Measurements from ENCODE around the gene SAMD4B.

Gene SAMD4B

GRCh38 chr19:39345956-39346355, 3.7 kb downstream of the SAMD4B start:
- peaks cover 12% of the 10 kb centered on the region for H3K4me1 ChIP-seq (ENCODE audit: low read length)
- no peaks in the 10 kb centered on the region for H4K20me1 ChIP-seq (ENCODE audit: insufficient read depth, low read length)
- H3F3A ChIP-seq (ENCODE audit: insufficient read depth, low read length), result no peaks in the 10 kb centered on the region; the same call in 1 of the 2 replicates
- peaks cover 78% of the 10 kb centered on the region for H3K79me2 ChIP-seq (ENCODE audit: low read length)
- no peak for DNase-seq
- no peaks in the 10 kb centered on the region for H3K9me3 ChIP-seq (replicated peaks; ENCODE audit: insufficient read depth, low read length)
- H2AFZ ChIP-seq (ENCODE audit: low read length), result no peak overlapping the region
- no peaks in the 10 kb centered on the region for H3K27me3 ChIP-seq (replicated peaks; ENCODE audit: insufficient read depth, low read length)
- no peak overlapping the region for H3K27ac ChIP-seq (ENCODE audit: low read length)
- H3K9ac ChIP-seq (ENCODE audit: low read length), result no peak overlapping the region
- TF ChIP-seq EZH2phosphoT487 (IDR thresholded peaks at IDR 0.05; ENCODE audit: low read length) (no peak), CTCF (IDR thresholded peaks at IDR 0.05; ENCODE audit: low read length) (no peak; the same call in 1 of the 2 replicates), EZH2 (optimal IDR thresholded peaks at IDR 0.05; ENCODE audit: low read depth, low read length) (no peak)
- H3K4me2 ChIP-seq (ENCODE audit: low read depth, low read length), result no peak overlapping the region
- H3K4me3 ChIP-seq (ENCODE audit: low read length), result no peak overlapping the region
- no peaks in the 10 kb centered on the region for H3K36me3 ChIP-seq (replicated peaks; ENCODE audit: insufficient read depth, low read length)
- H3K9me2 ChIP-seq (replicated peaks; ENCODE audit: insufficient read depth, low read length), result no peaks in the 10 kb centered on the region

DNA sequence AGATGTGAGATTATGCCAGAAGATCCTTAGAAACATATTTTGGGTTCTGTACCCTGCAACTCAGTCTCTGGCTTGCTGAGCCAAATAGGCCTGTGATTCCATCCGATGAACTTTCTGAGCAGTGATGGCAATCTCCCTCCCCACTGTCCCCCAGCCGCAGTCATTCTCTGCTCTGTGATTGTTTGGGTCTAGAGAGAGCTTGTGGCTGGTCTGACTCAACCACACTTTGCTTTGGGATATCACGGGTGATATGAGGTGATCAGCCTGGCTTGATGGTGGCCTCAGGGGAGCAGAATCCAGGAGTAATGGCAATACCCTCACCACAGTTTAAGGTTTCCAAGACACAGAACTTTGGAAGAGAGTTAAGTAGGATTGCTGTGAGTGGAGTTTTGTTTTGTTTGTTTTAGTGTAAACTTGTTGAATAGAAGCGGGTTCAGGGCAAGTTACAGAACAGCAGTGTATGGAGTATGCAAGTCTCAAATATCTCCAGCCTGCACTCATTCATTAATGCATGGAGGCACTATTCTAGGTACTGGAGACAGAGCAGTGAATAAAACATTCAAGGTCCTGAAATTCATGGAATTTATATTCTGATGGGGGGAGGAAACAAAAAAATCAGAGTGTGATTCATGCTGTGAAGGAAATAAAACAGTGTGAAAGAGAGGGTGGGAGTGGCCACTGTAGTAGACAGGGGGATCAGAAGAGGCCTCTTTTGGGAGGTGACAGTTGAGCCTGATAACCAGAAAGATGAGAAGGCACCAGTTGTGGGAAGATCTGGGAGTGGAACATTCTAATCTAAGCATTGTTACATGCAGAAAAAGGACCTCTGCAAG, 5.3 kb downstream of the SAMD4B start:
- Histone ChIP-seq H3K4me1 (ENCODE audit: low read length) (peaks cover 23% of the 10 kb centered on the region), H3K27me3 (replicated peaks; ENCODE audit: insufficient read depth, low read length) (no peaks in the 10 kb centered on the region), H3K36me3 (replicated peaks; ENCODE audit: insufficient read depth, low read length) (no peaks in the 10 kb centered on the region), H3K79me2 (ENCODE audit: low read length) (peaks cover 83% of the 10 kb centered on the region), H3K9me3 (replicated peaks; ENCODE audit: insufficient read depth, low read length) (no peaks in the 10 kb centered on the region), H3K4me3 (ENCODE audit: low read length) (no peak overlapping the region), H3K9ac (ENCODE audit: low read length) (no peak overlapping the region), H4K20me1 (ENCODE audit: insufficient read depth, low read length) (no peaks in the 10 kb centered on the region), H3K4me2 (ENCODE audit: low read depth, low read length) (no peak overlapping the region), H3F3A (ENCODE audit: insufficient read depth, low read length) (peaks cover 10% of the 10 kb centered on the region), H3K27ac (ENCODE audit: low read length) (no peak overlapping the region), H3K9me2 (replicated peaks; ENCODE audit: insufficient read depth, low read length) (no peaks in the 10 kb centered on the region), H2AFZ (ENCODE audit: low read length) (no peak overlapping the region)
- TF ChIP-seq EZH2 (optimal IDR thresholded peaks at IDR 0.05; ENCODE audit: low read depth, low read length) (no peak), EZH2phosphoT487 (IDR thresholded peaks at IDR 0.05; ENCODE audit: low read length) (no peak), CTCF (IDR thresholded peaks at IDR 0.05; ENCODE audit: low read length) (no peak)
- no peak for DNase-seq

DNA sequence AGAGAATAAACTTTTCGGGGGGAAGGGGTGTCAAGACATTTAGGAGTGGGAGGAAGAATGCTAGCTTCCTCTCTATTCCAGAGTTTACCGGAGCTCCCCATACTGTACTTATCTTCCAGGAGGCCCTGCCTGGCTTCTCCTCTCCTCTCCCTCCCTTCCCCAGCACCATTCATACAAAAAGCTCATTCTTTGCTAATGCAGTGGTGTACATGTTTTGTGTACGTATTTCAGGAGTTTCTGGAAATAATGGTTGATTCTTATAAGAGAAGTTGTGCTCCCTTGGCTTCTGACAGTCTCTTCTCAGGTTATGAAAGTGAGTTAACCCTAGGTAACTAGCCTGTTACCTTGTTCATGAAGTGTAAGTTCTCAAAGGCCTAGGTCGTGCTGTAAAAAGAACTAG, 7.1 kb downstream of the SAMD4B start:
- no peaks in the 10 kb centered on the region for H3K9me2 ChIP-seq (replicated peaks; ENCODE audit: insufficient read depth, low read length)
- H3K4me3 ChIP-seq (ENCODE audit: low read length), result no peak overlapping the region
- peaks cover 15% of the 10 kb centered on the region for H3K4me1 ChIP-seq (ENCODE audit: low read length)
- H2AFZ ChIP-seq (ENCODE audit: low read length), result no peak overlapping the region
- TF ChIP-seq CTCF (IDR thresholded peaks at IDR 0.05; ENCODE audit: low read length) (no peak), EZH2 (optimal IDR thresholded peaks at IDR 0.05; ENCODE audit: low read depth, low read length) (no peak), EZH2phosphoT487 (IDR thresholded peaks at IDR 0.05; ENCODE audit: low read length) (no peak)
- H3K36me3 ChIP-seq (replicated peaks; ENCODE audit: insufficient read depth, low read length), result no peaks in the 10 kb centered on the region
- H3K27ac ChIP-seq (ENCODE audit: low read length), result no peak overlapping the region
- no peak overlapping the region for H3K4me2 ChIP-seq (ENCODE audit: low read depth, low read length)
- no peak for DNase-seq
- H3K9me3 ChIP-seq (replicated peaks; ENCODE audit: insufficient read depth, low read length), result no peaks in the 10 kb centered on the region
- no peaks in the 10 kb centered on the region for H3K27me3 ChIP-seq (replicated peaks; ENCODE audit: insufficient read depth, low read length)
- H4K20me1 ChIP-seq (ENCODE audit: insufficient read depth, low read length), result no peaks in the 10 kb centered on the region
- peaks cover 76% of the 10 kb centered on the region for H3K79me2 ChIP-seq (ENCODE audit: low read length)
- peaks cover 10% of the 10 kb centered on the region for H3F3A ChIP-seq (ENCODE audit: insufficient read depth, low read length)
- H3K9ac ChIP-seq (ENCODE audit: low read length), result no peak overlapping the region
